ENCODE results near the gene CFAP99.

Gene CFAP99

GRCh38 chr4:2510351-2511259 lies 91.8 kb downstream of the CFAP99 start:
- in situ Hi-C loops (cut with HindIII; ENCODE audit: low pct_unique_long_range_greater_than_20kb, low sequenced_read_pairs): no loop called here
- TF ChIP-seq JUND (IDR thresholded peaks at IDR 0.05; ENCODE audit: low read depth): no peak
- no peak for DNase-seq (ENCODE audit: low read depth in 1 of 2, low spot score in 1 of 2)

- TF ChIP-seq JUND (IDR thresholded peaks at IDR 0.05; ENCODE audit: low read depth): no peak
- no peak for DNase-seq (ENCODE audit: low read depth in 1 of 2, low spot score in 1 of 2)
- in situ Hi-C loops (cut with HindIII; ENCODE audit: low pct_unique_long_range_greater_than_20kb, low sequenced_read_pairs): no loop called here
These were observed 92.9 kb downstream of the CFAP99 start for GRCh38 chr4:2511645-2512131.

All from T47D (cell line).